Inferior parietal cortex (tissue), 1 donor: ENCODE measurements around the gene MPC1L.

ENCODE experiments used
- DNase-seq: peaks from one replicate; pipeline ENCODE4 v3.0.0-alpha.2; 2016; ENCODE audit errors: extremely low spot score

Gene MPC1L

GRCh38 chrX:40628506-40628905 is 5.3 kb downstream of the MPC1L start:
- DNase-seq: no peak

GRCh38 chrX:40632199-40632598 is 9.0 kb downstream of the MPC1L start:
- DNase-seq: no peak

- no peak for DNase-seq
Measured at GRCh38 chrX:40637687-40638086, 14.5 kb downstream of the MPC1L start.

- no peak for DNase-seq
Measured at GRCh38 chrX:40644176-40644575, 20.9 kb downstream of the MPC1L start.

GRCh38 chrX:40644821-40645358 is 21.7 kb downstream of the MPC1L start:
- DNase-seq: no peak

GRCh38 chrX:40646489-40647306 is 23.5 kb downstream of the MPC1L start:
- no peak for DNase-seq

- DNase-seq: peak; percentile 78
Measured at GRCh38 chrX:40647307-40648197, 24.3 kb downstream of the MPC1L start, which contains the start of gene CXorf38. CXorf38 (minus strand) TSS chrX:40647561; CDS start chrX:40647520, 41 bp downstream.

GRCh38 chrX:40651620-40652223 is 28.5 kb downstream of the MPC1L start:
- DNase-seq: peak; percentile 79

- no peak for DNase-seq
Measured at GRCh38 chrX:40652664-40653063, 29.4 kb downstream of the MPC1L start.

GRCh38 chrX:40653535-40653934 is 30.3 kb downstream of the MPC1L start:
- DNase-seq: no peak

- no peak for DNase-seq
Measured at GRCh38 chrX:40660381-40660780, 37.2 kb downstream of the MPC1L start.

- DNase-seq: no peak
Measured at GRCh38 chrX:40661489-40661888, 38.3 kb downstream of the MPC1L start.

GRCh38 chrX:40663078-40663740 is 40.0 kb downstream of the MPC1L start:
- DNase-seq: no peak

GRCh38 chrX:40663880-40664630 is 40.8 kb downstream of the MPC1L start:
- no peak for DNase-seq

GRCh38 chrX:40671126-40671525 is 47.9 kb downstream of the MPC1L start:
- DNase-seq: no peak
